GM21390 (cell line): ENCODE measurements around the gene SLCO1C1.
"Not testable (repeated sequence)": the region's sequence is repeated elsewhere in the genome, so short reads cannot be mapped to it uniquely, and the experiment has no call there.

ENCODE experiments used
- ATAC-seq: cut with Tn5 transposase; IDR thresholded peaks from one replicate; pipeline ENCODE4 v1.9.1; 2021; ENCODE audit not compliant: unreplicated experiment

Gene SLCO1C1, protein sequence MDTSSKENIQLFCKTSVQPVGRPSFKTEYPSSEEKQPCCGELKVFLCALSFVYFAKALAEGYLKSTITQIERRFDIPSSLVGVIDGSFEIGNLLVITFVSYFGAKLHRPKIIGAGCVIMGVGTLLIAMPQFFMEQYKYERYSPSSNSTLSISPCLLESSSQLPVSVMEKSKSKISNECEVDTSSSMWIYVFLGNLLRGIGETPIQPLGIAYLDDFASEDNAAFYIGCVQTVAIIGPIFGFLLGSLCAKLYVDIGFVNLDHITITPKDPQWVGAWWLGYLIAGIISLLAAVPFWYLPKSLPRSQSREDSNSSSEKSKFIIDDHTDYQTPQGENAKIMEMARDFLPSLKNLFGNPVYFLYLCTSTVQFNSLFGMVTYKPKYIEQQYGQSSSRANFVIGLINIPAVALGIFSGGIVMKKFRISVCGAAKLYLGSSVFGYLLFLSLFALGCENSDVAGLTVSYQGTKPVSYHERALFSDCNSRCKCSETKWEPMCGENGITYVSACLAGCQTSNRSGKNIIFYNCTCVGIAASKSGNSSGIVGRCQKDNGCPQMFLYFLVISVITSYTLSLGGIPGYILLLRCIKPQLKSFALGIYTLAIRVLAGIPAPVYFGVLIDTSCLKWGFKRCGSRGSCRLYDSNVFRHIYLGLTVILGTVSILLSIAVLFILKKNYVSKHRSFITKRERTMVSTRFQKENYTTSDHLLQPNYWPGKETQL

DNA sequence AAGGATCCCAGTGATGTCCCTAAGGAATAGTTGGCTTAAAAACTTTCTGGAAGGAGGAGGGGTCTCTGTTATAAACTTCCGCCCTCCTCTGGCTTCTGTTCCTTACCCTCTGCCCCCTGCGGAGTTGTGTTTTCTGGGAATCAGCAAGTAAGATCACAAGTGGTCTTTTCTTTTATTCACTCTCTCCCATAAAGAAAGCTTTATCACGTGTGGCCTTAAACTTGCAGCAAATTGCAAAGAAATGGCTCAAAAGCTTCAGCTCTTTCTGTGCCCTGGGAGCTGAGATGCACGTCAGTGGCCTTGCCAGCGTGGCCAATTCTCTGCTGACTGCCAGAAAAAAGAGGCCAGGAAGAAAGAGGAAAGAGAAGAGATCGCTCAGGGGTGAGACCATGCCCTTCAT is at the start of gene SLCO1C1:
SLCO1C1 (plus strand) TSS at position 101 of the 400 bp plus-strand sequence. CDS start 4,245 bp downstream, outside the sequence.
- ATAC-seq: no peak

DNA sequence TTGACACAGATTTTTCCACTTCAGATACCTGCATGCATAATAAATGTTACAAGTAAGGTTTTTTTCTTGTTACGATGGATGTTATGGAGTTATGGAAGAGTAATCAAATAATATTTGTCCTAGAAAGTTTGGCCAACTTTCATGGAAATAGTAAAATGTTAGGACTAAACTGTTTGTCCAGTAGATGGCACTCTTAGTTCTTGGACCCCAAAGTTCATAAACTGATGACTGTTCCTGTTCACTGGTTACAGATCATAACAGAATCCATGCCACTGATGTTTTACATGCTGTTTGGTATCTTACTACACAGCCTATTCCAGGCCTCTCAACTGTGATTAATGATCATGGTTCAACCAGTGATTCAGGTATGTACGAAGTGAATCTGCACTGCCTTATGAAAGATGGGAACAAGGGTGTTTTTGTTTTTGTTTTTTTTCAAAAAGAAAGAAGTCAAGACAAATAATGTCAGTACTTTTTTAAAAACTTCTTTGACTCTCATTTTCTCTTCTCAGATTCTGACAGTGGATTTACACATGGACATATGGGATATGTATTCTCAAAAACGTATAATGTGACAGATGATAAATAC is 48.8 kb upstream of the SLCO1C1 start:
- ATAC-seq: no peak

- no peak for ATAC-seq
These were observed 41.3 kb upstream of the SLCO1C1 start for GRCh38 chr12:20653871-20654270.

- no peak for ATAC-seq
These were observed 38.5 kb upstream of the SLCO1C1 start for GRCh38 chr12:20656600-20656999.

DNA sequence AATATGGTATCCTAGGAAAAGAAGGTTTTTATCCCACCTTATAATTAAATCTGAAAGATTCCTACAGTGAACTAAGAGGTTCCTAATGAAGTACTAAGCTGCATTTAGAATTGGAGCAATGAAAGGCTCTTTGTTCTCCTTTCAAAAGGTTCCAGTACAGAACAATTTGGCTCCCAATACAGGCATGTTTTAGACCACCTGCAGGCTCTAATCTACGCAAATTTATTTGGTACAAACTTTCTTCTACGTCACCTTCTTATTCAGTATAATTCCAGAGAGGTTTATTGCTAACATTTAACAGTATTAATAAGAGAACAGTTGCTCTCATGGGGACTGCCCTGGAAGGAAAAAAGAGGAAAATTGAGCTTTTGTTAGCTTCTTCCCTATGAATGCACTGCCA is 37.6 kb upstream of the SLCO1C1 start:
- no peak for ATAC-seq

DNA sequence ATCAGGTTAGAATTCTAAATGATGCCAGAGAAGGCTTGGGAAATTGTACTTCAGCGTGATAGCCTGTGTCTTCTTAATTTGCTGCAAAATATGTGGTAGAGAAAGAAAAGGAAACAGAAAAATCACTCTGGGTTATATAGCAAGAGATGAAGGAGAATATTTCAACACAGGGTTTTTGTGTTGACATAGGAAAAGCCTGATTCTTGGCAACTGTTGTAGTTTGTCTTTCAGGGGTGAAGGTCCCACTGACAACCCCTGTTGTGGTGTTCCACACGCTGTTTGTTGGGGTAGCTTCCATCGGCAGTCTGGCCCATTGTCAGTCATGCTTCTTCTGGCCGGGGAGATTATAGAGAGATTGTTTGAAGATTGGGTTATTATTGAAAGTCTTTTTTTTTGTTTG is 13.8 kb upstream of the SLCO1C1 start:
- no peak for ATAC-seq

DNA sequence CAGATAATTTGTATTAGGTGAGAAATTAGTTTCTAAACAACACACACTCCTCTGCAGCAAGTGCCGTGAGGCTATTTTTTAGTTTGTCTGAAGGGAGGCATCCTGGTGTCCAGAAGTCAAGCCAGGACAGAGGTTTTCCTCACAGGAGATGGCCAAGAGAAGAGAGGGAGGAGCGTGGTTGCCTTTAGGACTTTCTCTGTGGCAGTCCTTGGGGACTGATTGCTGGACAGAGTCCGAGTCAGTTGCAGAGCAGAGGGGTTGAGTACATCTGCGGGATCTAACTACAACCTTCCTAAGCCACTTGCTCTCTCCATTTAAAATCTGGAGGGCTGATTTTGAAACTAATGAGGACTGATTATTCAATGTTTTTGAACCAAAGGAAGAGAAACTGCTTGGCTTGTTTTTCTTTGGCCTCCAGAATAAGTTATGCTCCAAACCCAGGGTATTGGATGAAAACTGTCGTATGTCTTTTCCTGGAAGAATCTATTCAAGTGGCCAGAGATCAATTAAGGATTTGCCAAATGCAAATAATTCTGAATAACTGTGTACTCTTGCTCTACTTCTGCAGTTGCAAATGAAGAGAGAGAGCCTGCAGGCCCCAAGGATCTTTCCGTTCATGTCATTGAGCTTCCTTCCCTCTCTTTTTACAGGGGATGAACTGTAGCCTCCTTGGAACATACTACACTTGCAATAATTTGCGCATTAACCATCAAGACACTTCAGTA is 1.2 kb downstream of the SLCO1C1 start:
- ATAC-seq: no peak

GRCh38 chr12:20701106-20701505 is 6.0 kb downstream of the SLCO1C1 start:
- ATAC-seq: no peak

- no peak for ATAC-seq
These were observed 9.7 kb downstream of the SLCO1C1 start for GRCh38 chr12:20704860-20705259.

DNA sequence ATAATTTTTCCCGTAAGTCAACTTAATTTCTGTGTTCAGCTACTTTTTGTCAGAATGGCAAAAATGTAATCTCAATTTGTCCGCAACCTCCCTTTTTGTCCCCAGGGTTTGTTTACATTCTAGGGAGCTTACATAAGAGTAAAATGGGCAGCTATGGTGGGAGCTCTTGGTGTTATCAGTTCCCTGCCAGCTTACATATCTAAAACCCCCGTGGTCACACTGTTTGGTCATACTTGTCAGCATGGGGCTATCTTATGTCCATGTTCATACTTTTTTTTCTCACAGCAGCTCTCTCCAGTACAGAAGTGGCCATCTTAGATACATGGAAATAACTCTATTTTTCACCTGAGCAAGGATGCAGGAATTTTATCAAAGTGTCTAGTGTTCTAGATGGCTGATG is 16.7 kb downstream of the SLCO1C1 start:
- no peak for ATAC-seq

GRCh38 chr12:20716037-20716436 is 20.9 kb downstream of the SLCO1C1 start:
- ATAC-seq: no peak

- no peak for ATAC-seq
These were observed 21.9 kb downstream of the SLCO1C1 start for GRCh38 chr12:20716985-20717384.

DNA sequence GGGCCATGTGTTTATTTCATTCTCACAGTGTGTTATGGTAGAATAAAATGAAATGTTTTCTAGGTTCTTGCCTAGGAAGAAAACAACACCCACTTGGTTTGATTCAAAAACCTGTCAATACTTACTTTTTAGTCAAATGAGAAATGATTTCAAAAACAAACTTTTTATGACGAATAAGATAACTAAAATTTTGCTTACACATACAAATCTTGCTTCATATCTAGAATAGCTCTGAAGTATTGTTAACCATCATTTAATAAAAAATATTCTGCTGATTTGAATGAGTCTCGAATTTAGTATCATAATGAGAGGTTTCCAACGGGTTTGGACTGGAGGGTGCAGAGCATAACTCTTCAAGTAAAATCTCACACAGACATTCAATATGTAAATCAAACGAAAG is 23.2 kb downstream of the SLCO1C1 start:
- ATAC-seq: no peak

DNA sequence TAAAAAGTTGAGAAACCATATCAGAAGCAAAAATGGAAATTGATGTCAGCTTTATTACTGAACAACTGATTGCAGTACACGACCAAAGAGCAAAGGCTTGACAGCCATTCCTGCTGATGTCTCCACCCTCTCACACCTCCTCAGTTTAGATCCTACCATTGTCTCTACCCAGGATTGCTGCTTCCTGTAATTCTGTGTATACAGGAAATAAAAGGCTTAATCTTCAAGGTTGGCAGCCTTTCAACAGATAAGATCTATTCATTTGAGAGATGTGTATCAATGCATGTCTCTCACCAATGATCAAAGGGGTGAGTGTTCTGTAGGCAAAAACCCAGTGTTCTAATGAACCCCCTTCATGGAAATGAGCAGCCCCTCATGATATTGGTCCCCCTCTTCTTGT is 27.0 kb downstream of the SLCO1C1 start:
- ATAC-seq: no peak

DNA sequence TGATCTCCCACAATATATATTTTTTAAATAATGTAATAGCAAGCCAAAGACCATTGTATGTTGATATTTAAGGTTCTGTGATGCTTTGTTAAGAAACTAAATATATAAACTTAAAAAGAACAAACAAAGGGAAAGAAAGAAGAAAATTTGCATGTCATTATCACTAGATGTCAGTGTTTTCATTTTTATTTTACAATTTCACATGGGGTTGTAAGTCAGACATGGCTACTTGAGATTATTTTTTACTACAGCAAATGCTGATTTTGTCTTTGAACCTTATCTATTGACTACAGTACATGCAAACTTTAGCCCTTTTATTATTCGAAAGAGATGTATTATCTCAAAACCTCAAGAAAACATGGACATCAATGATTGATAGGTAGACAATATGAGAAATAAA is 36.1 kb downstream of the SLCO1C1 start:
- no peak for ATAC-seq

DNA sequence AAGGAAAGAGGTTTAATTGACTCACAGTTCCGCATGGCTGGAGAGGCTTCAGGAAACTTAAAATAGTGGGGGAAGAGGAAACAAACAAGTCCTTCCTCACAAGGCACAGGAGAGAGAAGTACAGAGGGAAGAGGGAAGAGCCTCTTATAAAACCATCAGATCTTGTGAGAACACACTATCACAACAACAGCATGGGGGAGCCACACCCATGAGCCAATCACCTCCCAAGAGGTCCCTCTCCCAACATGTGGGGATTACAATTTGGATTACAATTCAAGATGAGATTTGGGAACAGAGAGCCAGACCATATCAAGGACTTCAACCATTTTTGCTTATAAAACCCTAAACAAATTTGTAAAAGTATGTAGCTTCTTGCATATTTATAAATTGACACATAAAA is 45.8 kb downstream of the SLCO1C1 start:
- ATAC-seq: no peak

GRCh38 chr12:20748198-20748597 is 53.1 kb downstream of the SLCO1C1 start:
- ATAC-seq: no peak

- ATAC-seq: no peak
These were observed 55.9 kb downstream of the SLCO1C1 start for GRCh38 chr12:20751046-20751445.

DNA sequence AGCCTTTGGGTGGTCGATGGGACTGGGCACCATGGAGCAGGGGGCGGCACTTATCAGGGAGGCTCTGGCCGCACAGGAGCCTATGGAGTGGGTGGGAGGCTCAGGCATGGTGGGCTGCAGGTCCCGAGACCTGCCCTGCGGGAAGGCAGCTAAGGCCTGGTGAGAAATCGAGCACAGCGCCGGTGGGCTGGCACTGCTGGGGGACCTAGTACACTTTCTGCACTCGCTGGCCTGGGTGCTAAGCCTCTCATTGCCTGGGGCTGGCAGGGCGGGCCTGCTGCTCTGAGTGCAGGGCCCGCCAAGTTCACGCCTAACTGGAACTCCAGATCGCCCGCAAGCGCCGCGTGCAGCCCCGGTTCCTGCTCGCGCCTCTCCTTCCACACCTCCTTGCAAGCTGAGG is 82.3 kb downstream of the SLCO1C1 start:
- ATAC-seq: no peak

GRCh38 chr12:20778969-20779368 is 83.8 kb downstream of the SLCO1C1 start:
- no peak for ATAC-seq

GRCh38 chr12:20779971-20780370 is 84.8 kb downstream of the SLCO1C1 start:
- not testable (repeated sequence) for ATAC-seq
